Measurements from ENCODE around the gene VIT. TPM values are rescaled to one million over a fixed set of nuclear protein-coding genes. Genes with fewer than 3 reads are reported as not detected.
A peak's percentile ranks its signal among the peaks of the same experiment; 100 is the strongest.

VIT gene
- total RNA-seq, 1 donor from 2014 or later = not detected

GRCh38 chr2:36708041-36708741, 11.7 kb downstream of the VIT start:
- DNase-seq (ENCODE audit: low read depth) (no peak), FAIRE-seq (peak; percentile 82)
- peak overlapping the region; percentile 25 for H2AFZ ChIP-seq (ENCODE audit: low read depth, low read length)
- H3K36me3 ChIP-seq (ENCODE audit: insufficient read depth, low read length) = no peaks in the 10 kb centered on the region
- Mint-ChIP-seq H3K27ac (ENCODE audit: unreplicated experiment) (peak overlapping the region; percentile 37), H3K36me3 (ENCODE audit: low read depth, unreplicated experiment) (peaks cover 1% of the 10 kb centered on the region), H3K4me3 (ENCODE audit: unreplicated experiment) (no peak overlapping the region), H3K9me3 (ENCODE audit: unreplicated experiment) (peaks cover 7% of the 10 kb centered on the region), H3K27me3 (ENCODE audit: low read depth, unreplicated experiment) (no peaks in the 10 kb centered on the region), H3K4me1 (ENCODE audit: low read depth, unreplicated experiment) (peaks cover 13% of the 10 kb centered on the region)
- no peak for TF ChIP-seq EZH2 (IDR thresholded peaks at IDR 0.05; ENCODE audit: insufficient read depth, low read length)
- TF ChIP-seq CTCF (IDR thresholded peaks at IDR 0.05; ENCODE audit: insufficient read depth, low read depth, low read length) = peak; percentile 43
- no peaks in the 10 kb centered on the region for H4K20me1 ChIP-seq (ENCODE audit: insufficient read depth, low read length)
- H3K4me3 ChIP-seq (ENCODE audit: insufficient read depth, low read depth, low read length) = no peak overlapping the region
- H3K4me1 ChIP-seq (ENCODE audit: insufficient read depth, low read length) = peaks cover 18% of the 10 kb centered on the region
- H3K4me2 ChIP-seq (ENCODE audit: low read length) = no peak overlapping the region
- H3K9me3 ChIP-seq (ENCODE audit: insufficient read depth, low read depth, low read length) = peaks cover 4% of the 10 kb centered on the region
- no peaks in the 10 kb centered on the region for H3K79me2 ChIP-seq (ENCODE audit: insufficient read depth, low read length)
- peak overlapping the region; percentile 23 for H3K27ac ChIP-seq (ENCODE audit: low read depth, low read length)
- H3K27me3 ChIP-seq (ENCODE audit: insufficient read depth, low read length) = no peaks in the 10 kb centered on the region
- H3K9ac ChIP-seq (ENCODE audit: low read length) = no peak overlapping the region

- no peaks in the 10 kb centered on the region for H4K20me1 ChIP-seq (ENCODE audit: insufficient read depth, low read length)
- H3K9me3 ChIP-seq (ENCODE audit: insufficient read depth, low read depth, low read length) = peaks cover 4% of the 10 kb centered on the region
- TF ChIP-seq CTCF (IDR thresholded peaks at IDR 0.05; ENCODE audit: insufficient read depth, low read depth, low read length) (no peak), EZH2 (IDR thresholded peaks at IDR 0.05; ENCODE audit: insufficient read depth, low read length) (no peak)
- peaks cover 18% of the 10 kb centered on the region for H3K4me1 ChIP-seq (ENCODE audit: insufficient read depth, low read length)
- Mint-ChIP-seq H3K4me3 (ENCODE audit: unreplicated experiment) (no peak overlapping the region), H3K36me3 (ENCODE audit: low read depth, unreplicated experiment) (peaks cover 1% of the 10 kb centered on the region), H3K4me1 (ENCODE audit: low read depth, unreplicated experiment) (peaks cover 13% of the 10 kb centered on the region), H3K27me3 (ENCODE audit: low read depth, unreplicated experiment) (no peaks in the 10 kb centered on the region), H3K27ac (ENCODE audit: unreplicated experiment) (no peak overlapping the region), H3K9me3 (ENCODE audit: unreplicated experiment) (peaks cover 4% of the 10 kb centered on the region)
- no peak overlapping the region for H3K4me2 ChIP-seq (ENCODE audit: low read length)
- H3K79me2 ChIP-seq (ENCODE audit: insufficient read depth, low read length) = no peaks in the 10 kb centered on the region
- no peak overlapping the region for H3K9ac ChIP-seq (ENCODE audit: low read length)
- DNase-seq (ENCODE audit: low read depth) (no peak), FAIRE-seq (no peak)
- H3K27ac ChIP-seq (ENCODE audit: low read depth, low read length) = no peak overlapping the region
- no peaks in the 10 kb centered on the region for H3K27me3 ChIP-seq (ENCODE audit: insufficient read depth, low read length)
- no peak overlapping the region for H3K4me3 ChIP-seq (ENCODE audit: insufficient read depth, low read depth, low read length)
- H2AFZ ChIP-seq (ENCODE audit: low read depth, low read length) = no peak overlapping the region
- H3K36me3 ChIP-seq (ENCODE audit: insufficient read depth, low read length) = no peaks in the 10 kb centered on the region
Measured at GRCh38 chr2:36710858-36711515, 14.5 kb downstream of the VIT start.

All from astrocyte (in vitro differentiated cells and primary cell).